WTC11 (cell line): ENCODE measurements around the gene GRM4. TPM values are rescaled to one million over a fixed set of nuclear protein-coding genes. Genes with fewer than 3 reads are reported as not detected.

Experiments used
- ATAC-seq: fragments of 200-7000 bp; cut with Tn5 transposase; 2 replicates; pipeline ENCODE4 v1.10.0; 2021; ENCODE audit warnings: mild to moderate bottlenecking, moderate library complexity
- CTCF ChIA-PET: fragments of 300-600 bp; sonication (Branson Sonifier 250); formaldehyde crosslinking; loops from one replicate; lab custom pipeline; 2021; ENCODE audit warnings: antibody characterized with exemption; lab: Charles Lee
- POLR2A ChIA-PET: fragments of 350-600 bp; sonication (Branson Sonifier 250); formaldehyde crosslinking; loops from one replicate; lab custom pipeline; 2021; ENCODE audit warnings: antibody characterized with exemption; lab: Charles Lee
- DNase-seq: peaks from one replicate; pipeline ENCODE4 v3.0.0; 2021; ENCODE audit warnings: low spot score
- H3K27ac Mint-ChIP-seq: 2 replicates; pipeline ENCODE4 v1.8.0; 2021; ENCODE audit warnings: mixed read lengths
- H3K27me3 Mint-ChIP-seq: 2 replicates; pipeline ENCODE4 v1.8.0; 2021; ENCODE audit warnings: low read depth, mild to moderate bottlenecking, moderate library complexity, mixed read lengths
- H3K36me3 Mint-ChIP-seq: 2 replicates; pipeline ENCODE4 v1.8.0; 2021; ENCODE audit warnings: mixed read lengths
- H3K4me1 Mint-ChIP-seq: 2 replicates; pipeline ENCODE4 v1.8.0; 2022; ENCODE audit warnings: mixed read lengths
- H3K4me3 Mint-ChIP-seq: 2 replicates; pipeline ENCODE4 v1.8.0; 2021; ENCODE audit warnings: mild to moderate bottlenecking, moderate library complexity, mixed read lengths
- H3K9me3 Mint-ChIP-seq: 2 replicates; pipeline ENCODE4 v1.8.0; 2021; ENCODE audit warnings: mixed read lengths
- CBFB ChIP-seq: sonication (generic); formaldehyde crosslinking; IDR thresholded peaks from 2 replicates; pipeline ENCODE4 v1.8.1; 2022; ENCODE audit warnings: mild to moderate bottlenecking, low read depth, missing genetic modification reagents
- CREM ChIP-seq: sonication (generic); formaldehyde crosslinking; IDR thresholded peaks from 2 replicates; pipeline ENCODE4 v1.8.1; 2022; ENCODE audit warnings: mild to moderate bottlenecking, missing genetic modification reagents, moderate library complexity
- EMX1 ChIP-seq: fragments of 250-450 bp; sonication (Bioruptor Pico); IDR thresholded peaks from 2 replicates; pipeline ENCODE4 v1.8.0; 2021; ENCODE audit warnings: mild to moderate bottlenecking
- FOXJ3 ChIP-seq: sonication (generic); formaldehyde crosslinking; IDR thresholded peaks from 2 replicates; pipeline ENCODE4 v1.9.0; 2021; ENCODE audit warnings: missing genetic modification reagents, mild to moderate bottlenecking, borderline replicate concordance
- IRF2 ChIP-seq: sonication (generic); formaldehyde crosslinking; IDR thresholded peaks from 2 replicates; pipeline ENCODE4 v1.8.0; 2022; ENCODE audit warnings: low read depth, missing genetic modification reagents, borderline replicate concordance
- KAT7 ChIP-seq: sonication (generic); formaldehyde crosslinking; IDR thresholded peaks from 2 replicates; pipeline ENCODE4 v1.8.1; 2023; ENCODE audit warnings: missing genetic modification reagents, mild to moderate bottlenecking, borderline replicate concordance
- NFATC4 ChIP-seq: fragments of 250-450 bp; sonication (Bioruptor Pico); IDR thresholded peaks from 2 replicates; pipeline ENCODE4 v1.9.0; 2021; ENCODE audit warnings: mild to moderate bottlenecking
- ZBTB21 ChIP-seq: sonication (generic); formaldehyde crosslinking; IDR thresholded peaks from 2 replicates; pipeline ENCODE4 v1.8.1; 2023; ENCODE audit warnings: mild to moderate bottlenecking, missing genetic modification reagents, borderline replicate concordance
- ZNF121 ChIP-seq: sonication (generic); formaldehyde crosslinking; IDR thresholded peaks from 2 replicates; pipeline ENCODE4 v1.8.0; 2023; ENCODE audit warnings: missing genetic modification reagents
- ZNF671 ChIP-seq: fragments of 250-450 bp; sonication (Bioruptor Pico); IDR thresholded peaks from 2 replicates; pipeline ENCODE4 v1.8.0; 2021; ENCODE audit warnings: mild to moderate bottlenecking
- total RNA-seq: library from RNA; stranded (reverse); gene quantifications from 3 replicates; pipeline ENCODE4 v1.2.3, GENCODE V29; 2021
- TF ChIP-seq, protein P1 (sequence below): sonication (generic); formaldehyde crosslinking; IDR thresholded peaks from 2 replicates; pipeline ENCODE4 v1.8.1; 2022; ENCODE audit warnings: low read depth, missing genetic modification reagents, borderline replicate concordance
- TF ChIP-seq, protein P2 (sequence below): sonication (generic); formaldehyde crosslinking; IDR thresholded peaks from 2 replicates; pipeline ENCODE4 v1.8.1; 2023; ENCODE audit warnings: mild to moderate bottlenecking, missing genetic modification reagents, moderate library complexity
- TF ChIP-seq, protein P3 (sequence below): sonication (generic); formaldehyde crosslinking; IDR thresholded peaks from 2 replicates; pipeline ENCODE4 v1.8.1; 2022; ENCODE audit warnings: low read depth, mild to moderate bottlenecking, moderate library complexity, missing genetic modification reagents, borderline replicate concordance
- TF ChIP-seq, protein P4 (sequence below): sonication (generic); formaldehyde crosslinking; IDR thresholded peaks from 2 replicates; pipeline ENCODE4 v1.8.1; 2022; ENCODE audit warnings: mild to moderate bottlenecking, moderate library complexity, missing genetic modification reagents
- TF ChIP-seq, protein P5 (sequence below): fragments of 250-450 bp; sonication (Bioruptor Pico); IDR thresholded peaks from 2 replicates; pipeline ENCODE4 v1.9.0; 2021; ENCODE audit warnings: mild to moderate bottlenecking
- TF ChIP-seq, protein P6 (sequence below): fragments of 250-450 bp; sonication (Bioruptor Pico); conservative IDR thresholded peaks from 2 replicates; pipeline ENCODE4 v1.9.0; 2021; ENCODE audit warnings: mild to moderate bottlenecking

Gene GRM4
- total RNA-seq, 1 experiment from 2014 or later, result 34.5 TPM

DNA sequence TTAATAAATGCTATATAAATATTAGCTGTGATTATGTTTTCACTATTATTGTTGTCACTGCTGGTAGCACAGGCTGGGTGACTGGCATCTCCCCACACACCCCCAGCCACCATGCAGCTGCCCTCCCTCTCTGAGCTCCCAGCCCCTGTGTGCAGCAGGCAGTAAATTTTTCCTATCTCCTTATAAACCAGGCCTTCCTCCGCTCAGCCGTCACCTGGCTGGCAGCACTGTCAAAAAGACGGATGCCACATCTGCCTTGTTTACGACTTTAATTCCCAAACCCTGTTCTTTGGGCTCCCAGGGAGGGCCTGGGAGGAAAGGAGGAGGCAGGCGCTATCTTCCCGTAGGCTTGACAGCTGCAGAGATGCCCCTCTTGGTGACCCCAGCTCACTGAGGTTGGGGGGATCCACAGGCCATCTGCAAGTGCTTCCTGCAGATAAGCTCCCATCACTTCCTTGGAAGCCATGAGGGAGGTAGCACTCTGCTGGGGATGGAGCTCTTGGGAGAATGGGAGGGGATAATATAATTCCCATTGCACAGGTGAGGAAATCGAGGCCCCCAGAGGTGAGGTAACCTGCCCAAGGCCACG lies 94.5 kb downstream of the GRM4 start:
- Mint-ChIP-seq H3K4me1 (peaks cover 48% of the 10 kb centered on the region), H3K4me3 (no peak overlapping the region), H3K27me3 (no peaks in the 10 kb centered on the region), H3K36me3 (no peaks in the 10 kb centered on the region), H3K27ac (no peak overlapping the region), H3K9me3 (no peaks in the 10 kb centered on the region)
- POLR2A ChIA-PET, result no interaction called here
- DNase-seq (no peak), ATAC-seq (no peak)
- CTCF ChIA-PET, result interaction anchor here (0.6 to 5.2 kb wide), 5 partner anchors 8 to 292 kb away, joined by 3 to 187 read pairs (median 4); no protein-coding TSS in a partner anchor
- TF ChIP-seq, protein P1, sequence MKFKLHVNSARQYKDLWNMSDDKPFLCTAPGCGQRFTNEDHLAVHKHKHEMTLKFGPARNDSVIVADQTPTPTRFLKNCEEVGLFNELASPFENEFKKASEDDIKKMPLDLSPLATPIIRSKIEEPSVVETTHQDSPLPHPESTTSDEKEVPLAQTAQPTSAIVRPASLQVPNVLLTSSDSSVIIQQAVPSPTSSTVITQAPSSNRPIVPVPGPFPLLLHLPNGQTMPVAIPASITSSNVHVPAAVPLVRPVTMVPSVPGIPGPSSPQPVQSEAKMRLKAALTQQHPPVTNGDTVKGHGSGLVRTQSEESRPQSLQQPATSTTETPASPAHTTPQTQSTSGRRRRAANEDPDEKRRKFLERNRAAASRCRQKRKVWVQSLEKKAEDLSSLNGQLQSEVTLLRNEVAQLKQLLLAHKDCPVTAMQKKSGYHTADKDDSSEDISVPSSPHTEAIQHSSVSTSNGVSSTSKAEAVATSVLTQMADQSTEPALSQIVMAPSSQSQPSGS, result no peak
- TF ChIP-seq, protein P2, sequence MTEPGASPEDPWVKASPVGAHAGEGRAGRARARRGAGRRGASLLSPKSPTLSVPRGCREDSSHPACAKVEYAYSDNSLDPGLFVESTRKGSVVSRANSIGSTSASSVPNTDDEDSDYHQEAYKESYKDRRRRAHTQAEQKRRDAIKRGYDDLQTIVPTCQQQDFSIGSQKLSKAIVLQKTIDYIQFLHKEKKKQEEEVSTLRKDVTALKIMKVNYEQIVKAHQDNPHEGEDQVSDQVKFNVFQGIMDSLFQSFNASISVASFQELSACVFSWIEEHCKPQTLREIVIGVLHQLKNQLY (CRISPR knock-in tag), result no peak
- TF ChIP-seq, protein P3, sequence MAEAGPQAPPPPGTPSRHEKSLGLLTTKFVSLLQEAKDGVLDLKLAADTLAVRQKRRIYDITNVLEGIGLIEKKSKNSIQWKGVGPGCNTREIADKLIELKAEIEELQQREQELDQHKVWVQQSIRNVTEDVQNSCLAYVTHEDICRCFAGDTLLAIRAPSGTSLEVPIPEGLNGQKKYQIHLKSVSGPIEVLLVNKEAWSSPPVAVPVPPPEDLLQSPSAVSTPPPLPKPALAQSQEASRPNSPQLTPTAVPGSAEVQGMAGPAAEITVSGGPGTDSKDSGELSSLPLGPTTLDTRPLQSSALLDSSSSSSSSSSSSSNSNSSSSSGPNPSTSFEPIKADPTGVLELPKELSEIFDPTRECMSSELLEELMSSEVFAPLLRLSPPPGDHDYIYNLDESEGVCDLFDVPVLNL, result no peak

DNA sequence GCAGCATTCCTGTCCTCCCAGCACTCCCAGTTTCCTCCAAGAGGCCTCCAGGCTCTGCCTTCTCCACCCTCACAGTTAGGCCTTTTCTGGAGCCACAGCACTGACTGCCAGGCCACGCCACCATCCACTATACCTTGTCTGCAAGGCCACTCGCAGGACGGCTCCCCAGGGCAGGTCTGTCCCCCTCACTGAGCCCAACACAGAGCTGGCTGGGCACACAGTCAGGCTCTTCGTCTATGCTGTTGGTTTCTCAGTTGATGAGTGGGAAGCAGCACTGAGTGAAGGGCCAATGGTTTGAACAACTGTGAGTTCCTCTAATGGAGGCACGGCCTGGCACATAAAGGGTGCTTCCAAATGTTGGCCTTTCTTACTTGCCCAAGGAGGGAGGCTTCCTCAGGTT lies 95.2 kb downstream of the GRM4 start:
- H3K27me3 Mint-ChIP-seq, result no peaks in the 10 kb centered on the region
- no peak overlapping the region for H3K27ac Mint-ChIP-seq
- ATAC-seq, result no peak
- ChIA-PET POLR2A (no interaction called here), CTCF (interaction anchor here (0.7 to 5.2 kb wide), 4 partner anchors 23 to 291 kb away, joined by 3 to 187 read pairs (median 27); no protein-coding TSS in a partner anchor)
- H3K4me3 Mint-ChIP-seq, result no peak overlapping the region
- peaks cover 47% of the 10 kb centered on the region for H3K4me1 Mint-ChIP-seq
- no peaks in the 10 kb centered on the region for H3K36me3 Mint-ChIP-seq
- H3K9me3 Mint-ChIP-seq, result no peaks in the 10 kb centered on the region
- DNase-seq, result no peak
- TF ChIP-seq CBFB (CRISPR knock-in tag) (no peak), CREM (CRISPR knock-in tag) (no peak), FOXJ3 (no peak), NFATC4 (CRISPR knock-in tag) (no peak), ZNF121 (CRISPR knock-in tag) (no peak), KAT7 (CRISPR knock-in tag) (no peak), EMX1 (CRISPR knock-in tag) (no peak), ZBTB21 (CRISPR knock-in tag) (no peak), ZNF671 (no peak), IRF2 (CRISPR knock-in tag) (no peak)
- TF ChIP-seq, protein P4, sequence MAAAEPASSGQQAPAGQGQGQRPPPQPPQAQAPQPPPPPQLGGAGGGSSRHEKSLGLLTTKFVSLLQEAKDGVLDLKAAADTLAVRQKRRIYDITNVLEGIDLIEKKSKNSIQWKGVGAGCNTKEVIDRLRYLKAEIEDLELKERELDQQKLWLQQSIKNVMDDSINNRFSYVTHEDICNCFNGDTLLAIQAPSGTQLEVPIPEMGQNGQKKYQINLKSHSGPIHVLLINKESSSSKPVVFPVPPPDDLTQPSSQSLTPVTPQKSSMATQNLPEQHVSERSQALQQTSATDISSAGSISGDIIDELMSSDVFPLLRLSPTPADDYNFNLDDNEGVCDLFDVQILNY, result no peak
- TF ChIP-seq, protein P5, sequence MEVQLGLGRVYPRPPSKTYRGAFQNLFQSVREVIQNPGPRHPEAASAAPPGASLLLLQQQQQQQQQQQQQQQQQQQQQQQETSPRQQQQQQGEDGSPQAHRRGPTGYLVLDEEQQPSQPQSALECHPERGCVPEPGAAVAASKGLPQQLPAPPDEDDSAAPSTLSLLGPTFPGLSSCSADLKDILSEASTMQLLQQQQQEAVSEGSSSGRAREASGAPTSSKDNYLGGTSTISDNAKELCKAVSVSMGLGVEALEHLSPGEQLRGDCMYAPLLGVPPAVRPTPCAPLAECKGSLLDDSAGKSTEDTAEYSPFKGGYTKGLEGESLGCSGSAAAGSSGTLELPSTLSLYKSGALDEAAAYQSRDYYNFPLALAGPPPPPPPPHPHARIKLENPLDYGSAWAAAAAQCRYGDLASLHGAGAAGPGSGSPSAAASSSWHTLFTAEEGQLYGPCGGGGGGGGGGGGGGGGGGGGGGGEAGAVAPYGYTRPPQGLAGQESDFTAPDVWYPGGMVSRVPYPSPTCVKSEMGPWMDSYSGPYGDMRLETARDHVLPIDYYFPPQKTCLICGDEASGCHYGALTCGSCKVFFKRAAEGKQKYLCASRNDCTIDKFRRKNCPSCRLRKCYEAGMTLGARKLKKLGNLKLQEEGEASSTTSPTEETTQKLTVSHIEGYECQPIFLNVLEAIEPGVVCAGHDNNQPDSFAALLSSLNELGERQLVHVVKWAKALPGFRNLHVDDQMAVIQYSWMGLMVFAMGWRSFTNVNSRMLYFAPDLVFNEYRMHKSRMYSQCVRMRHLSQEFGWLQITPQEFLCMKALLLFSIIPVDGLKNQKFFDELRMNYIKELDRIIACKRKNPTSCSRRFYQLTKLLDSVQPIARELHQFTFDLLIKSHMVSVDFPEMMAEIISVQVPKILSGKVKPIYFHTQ (CRISPR knock-in tag), result no peak
- TF ChIP-seq, protein P6, sequence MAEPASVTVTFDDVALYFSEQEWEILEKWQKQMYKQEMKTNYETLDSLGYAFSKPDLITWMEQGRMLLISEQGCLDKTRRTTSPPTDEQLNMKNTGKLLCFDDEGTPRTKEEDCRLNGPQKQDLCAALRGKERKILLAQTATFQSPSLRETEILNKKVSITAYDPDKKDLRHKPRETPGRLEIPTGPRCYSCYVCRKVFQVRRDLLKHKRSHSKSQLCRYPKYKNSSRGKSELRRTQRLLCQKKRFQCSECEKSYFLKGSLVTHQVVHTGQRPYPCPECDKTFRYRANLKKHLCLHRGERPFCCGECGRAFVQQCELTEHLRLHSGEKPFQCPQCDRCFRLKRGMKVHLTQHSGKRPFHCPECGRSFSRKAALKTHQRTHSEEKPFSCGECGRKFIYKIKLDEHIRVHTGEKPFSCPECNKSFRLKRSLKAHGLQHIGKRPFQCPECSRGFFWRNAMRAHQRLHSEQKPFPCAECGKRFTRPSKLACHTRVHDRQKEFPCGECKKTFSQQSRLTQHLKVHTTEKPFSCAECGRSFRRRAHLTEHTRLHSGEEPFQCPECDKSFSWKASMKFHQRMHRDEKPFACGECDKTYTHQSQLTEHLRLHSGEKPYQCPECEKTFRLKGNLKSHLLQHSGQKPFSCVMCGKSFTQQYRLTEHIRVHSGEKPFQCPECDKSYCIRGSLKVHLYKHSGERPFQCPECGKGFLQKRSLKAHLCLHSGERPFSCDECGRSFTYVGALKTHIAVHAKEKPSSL (CRISPR knock-in tag), result no peak
- TF ChIP-seq, all 79 proteins: peak for 0
